ENCODE data around the gene CXCL11.
"Not testable (repeated sequence)": the region's sequence is repeated elsewhere in the genome, so short reads cannot be mapped to it uniquely, and the experiment has no call there.

The CXCL11 gene

GRCh38 chr4:76035799-76036380, at the start of gene CXCL11:
Gene CXCL11, minus strand, starts transcription at chr4:76036070. Its CDS starts 83 bp downstream, at chr4:76035987.
- no peak for DNase-seq

DNA sequence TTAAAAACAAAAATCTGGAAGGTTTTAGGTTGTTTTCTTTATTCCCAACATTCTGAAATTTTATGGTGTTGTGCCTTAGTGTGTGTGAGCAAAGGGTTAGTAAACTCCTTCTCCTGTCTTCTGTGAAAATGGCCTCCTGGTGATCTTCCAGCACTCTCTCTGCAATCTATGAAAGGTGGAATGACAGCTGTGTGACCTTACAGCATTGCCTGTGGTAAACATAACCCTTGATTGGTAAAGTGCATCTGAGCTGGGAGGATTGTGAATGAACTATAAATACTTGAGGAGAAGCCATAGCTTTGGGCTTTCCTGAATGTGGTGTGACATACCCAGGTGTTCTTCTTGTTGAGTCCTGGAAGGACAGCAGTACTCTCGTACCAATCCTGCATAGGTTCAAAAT, 48.7 kb upstream of the CXCL11 start:
- DNase-seq = no peak

DNA sequence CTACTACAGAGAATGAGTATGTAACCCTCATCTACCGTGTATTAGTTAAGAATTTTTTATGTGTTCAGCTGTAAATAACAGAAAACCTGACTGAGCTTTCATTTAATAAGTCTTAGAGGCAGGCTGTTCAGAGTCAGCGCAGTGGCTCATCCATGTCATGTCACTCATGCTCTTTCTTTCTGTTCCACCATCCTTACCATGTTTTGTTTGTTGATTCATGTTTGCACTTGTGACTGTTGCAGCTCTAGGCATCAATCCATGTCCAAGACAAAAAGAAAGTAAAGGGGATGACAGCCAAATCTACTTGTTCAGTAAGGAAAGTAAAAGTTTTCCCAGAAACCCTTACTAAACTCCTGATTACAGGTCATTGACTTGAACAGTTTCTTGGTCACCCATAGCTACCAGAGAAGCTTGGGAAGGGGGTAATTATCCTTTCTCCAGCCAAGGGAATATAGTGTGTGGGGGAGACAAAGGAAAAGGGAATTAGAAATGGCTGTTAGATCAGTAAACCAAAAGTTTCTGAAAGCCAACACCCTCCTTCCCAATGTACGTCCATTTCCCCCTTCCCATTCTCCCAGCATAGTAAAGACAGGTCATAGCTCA, 47.6 kb upstream of the CXCL11 start:
- DNase-seq = no peak

DNA sequence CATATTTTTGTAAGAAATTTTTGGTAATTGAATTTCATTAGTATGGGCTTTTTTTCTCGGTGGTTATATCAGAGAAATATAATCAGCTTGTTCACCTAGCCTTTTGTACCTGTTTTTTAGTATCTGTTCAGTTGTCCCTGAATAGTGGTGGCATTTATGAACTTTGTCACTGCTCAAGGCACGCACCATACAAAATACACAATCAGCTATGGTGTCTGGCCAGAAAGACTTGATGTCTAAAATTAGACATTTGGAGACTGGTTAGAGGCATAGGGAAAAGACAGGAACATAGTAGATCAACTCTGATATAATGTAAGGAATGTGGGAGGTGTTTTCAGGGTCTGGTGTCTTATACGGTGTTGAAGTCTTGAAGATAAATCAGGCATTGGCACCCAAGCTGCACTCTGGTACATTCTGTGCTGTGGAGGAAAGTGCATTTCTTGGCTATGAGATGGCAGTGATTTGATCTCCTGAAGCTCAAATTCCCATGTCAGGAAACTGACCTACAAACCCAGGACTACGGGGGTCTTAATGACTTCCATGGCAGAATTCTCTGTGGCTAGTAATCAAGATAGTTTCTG, 42.3 kb upstream of the CXCL11 start:
- DNase-seq = no peak

DNA sequence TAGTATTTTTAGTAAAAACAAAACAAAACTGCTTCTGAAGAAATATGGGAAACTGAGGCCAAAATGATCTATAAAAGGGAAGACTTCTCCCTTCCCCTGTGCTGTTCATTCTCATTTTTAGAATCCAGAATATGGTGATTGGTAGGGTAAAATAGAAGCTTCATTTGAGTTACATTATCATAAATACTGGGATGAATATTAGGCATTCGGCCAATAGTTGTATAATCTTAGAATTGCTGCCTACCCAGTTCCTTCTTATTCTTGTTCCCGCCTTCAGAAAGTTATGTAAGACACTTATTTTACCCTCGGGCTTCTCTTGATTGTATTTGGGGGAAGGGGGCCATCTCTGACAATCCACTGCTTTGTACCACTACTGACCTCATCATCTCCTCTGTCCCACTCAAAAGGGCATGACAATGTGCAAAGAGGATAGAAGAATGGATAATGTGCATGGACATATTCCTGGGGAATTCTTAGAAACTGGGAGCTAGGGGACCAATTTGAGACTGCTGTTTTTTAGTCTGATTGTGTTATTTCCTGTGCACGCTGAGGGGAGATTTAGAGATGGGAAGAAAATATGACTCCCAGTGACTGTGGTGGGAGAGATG, 39.2 kb upstream of the CXCL11 start:
- DNase-seq = no peak

DNA sequence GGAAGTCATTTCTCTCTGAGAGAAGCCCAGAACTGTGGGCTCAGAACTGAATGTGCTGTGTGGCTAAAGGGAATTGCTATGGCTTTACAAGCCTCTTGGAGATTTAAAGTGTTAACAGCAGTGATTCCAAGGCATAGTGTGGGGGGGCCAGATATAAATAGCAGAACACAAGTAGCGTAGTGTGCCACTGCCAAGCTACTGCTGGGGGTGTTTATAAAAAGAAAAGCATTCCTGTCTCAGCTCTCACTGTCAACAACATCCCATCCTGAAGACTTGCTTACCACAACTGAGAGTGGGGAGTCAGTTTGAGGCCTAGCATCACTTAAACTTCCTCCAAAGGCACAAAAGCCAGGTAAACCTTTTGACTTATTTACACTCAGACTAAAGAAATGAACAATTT, 38.6 kb upstream of the CXCL11 start, which contains the start of gene ART3:
ART3 (plus strand) TSS at position 242 of the 400 bp plus-strand sequence. CDS start 1,181 bp downstream, outside the sequence.
- DNase-seq = no peak

DNA sequence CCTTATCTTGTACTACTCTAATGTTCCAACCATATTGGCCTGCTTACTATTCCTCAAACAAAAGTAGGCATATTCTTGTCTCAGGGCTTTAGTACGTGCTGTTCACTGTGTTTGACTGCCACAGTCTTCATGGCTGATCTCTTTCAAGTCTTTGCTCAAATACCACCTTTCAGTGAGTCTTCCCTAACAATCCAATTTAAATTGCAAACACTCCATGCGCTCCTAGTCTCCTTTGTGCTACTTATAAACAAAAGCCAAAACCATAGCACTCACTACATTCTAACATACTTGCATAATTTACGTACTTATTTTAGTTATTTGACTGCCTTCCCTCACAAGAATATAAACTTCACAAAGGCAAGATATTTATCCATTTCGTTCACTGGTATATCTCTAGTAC, 36.9 kb upstream of the CXCL11 start:
- no peak for DNase-seq

DNA sequence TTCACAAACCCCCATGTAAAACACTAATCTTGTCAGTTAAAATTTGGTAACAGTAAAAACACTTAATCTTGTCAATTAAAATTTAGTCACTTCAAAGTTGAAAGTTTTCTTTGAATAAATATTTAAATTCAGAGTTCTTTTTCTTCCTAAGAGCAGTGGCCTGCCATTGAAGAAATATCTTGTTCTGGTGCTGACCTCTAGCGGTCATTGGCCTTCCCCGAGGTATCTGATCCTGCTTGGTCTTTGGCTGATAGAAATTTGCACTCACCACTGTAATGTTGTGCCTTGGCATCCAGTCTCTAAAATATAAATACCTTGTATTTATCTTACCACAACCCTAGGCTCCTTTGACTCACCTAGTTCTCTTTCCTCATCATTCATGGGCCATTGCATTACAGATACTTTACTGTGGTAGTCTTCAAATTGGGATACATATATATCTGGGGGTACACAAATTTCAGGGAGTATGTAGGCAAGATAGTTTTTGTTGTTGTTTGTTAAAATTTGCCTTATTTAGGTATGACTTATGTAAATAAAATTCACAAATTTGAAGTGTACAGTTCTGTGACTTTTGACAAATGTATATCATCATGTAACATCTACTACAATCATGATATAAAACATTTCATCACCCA, 31.9 kb upstream of the CXCL11 start:
- peak; percentile 69 for DNase-seq

- no peak for DNase-seq
Observed at GRCh38 chr4:76066546-76066945, 30.7 kb upstream of the CXCL11 start.

GRCh38 chr4:76061982-76062381, 26.1 kb upstream of the CXCL11 start:
- DNase-seq = no peak

DNA sequence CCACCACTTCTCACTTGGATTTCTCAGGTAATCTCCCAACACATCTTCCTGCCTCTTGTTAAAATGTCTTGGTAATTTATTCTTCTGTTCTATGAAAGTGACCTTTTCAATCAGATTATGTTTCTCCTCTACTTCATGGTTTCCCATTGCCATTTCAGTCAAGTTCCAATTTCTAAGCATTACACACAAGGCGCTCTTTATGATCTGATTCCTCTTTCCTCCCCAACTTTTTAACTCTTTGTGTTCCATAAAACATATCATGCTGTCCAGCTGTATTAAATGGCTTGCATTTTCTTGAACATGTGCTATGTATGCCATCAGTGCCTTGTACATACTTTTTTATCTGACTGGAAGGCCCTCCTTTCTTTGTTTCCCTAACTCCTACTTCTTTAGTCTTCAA, 25.6 kb upstream of the CXCL11 start:
- DNase-seq = no peak

- DNase-seq = no peak
Observed at GRCh38 chr4:76060506-76060905, 24.6 kb upstream of the CXCL11 start.

DNA sequence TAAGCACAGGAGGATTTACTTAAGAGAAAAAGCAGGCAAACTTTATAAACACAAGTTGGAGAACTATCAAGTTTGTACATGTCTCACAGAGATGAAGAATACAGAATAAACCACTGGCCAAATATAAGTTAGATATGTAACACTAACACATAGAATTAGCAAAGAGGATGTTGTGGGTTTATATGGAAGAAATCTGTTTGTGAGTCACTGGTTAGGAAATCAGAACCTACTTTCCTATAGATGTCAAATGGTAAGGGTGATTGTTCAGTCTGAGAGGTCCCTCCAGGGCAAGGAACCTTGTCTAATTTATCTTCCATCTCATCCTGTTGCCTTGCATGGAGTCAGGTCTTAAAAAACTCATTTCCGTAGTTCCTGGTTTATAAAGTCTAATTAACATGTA, 23.9 kb upstream of the CXCL11 start:
- no peak for DNase-seq

- no peak for DNase-seq
Observed at GRCh38 chr4:76058888-76059426, 23.1 kb upstream of the CXCL11 start.

- DNase-seq = no peak
Observed at GRCh38 chr4:76058302-76058701, 22.4 kb upstream of the CXCL11 start.

GRCh38 chr4:76055421-76055820, 19.6 kb upstream of the CXCL11 start:
- DNase-seq = no peak

GRCh38 chr4:76055016-76055415, 19.1 kb upstream of the CXCL11 start:
- no peak for DNase-seq

GRCh38 chr4:76053730-76054129, 17.9 kb upstream of the CXCL11 start:
- DNase-seq = no peak

DNA sequence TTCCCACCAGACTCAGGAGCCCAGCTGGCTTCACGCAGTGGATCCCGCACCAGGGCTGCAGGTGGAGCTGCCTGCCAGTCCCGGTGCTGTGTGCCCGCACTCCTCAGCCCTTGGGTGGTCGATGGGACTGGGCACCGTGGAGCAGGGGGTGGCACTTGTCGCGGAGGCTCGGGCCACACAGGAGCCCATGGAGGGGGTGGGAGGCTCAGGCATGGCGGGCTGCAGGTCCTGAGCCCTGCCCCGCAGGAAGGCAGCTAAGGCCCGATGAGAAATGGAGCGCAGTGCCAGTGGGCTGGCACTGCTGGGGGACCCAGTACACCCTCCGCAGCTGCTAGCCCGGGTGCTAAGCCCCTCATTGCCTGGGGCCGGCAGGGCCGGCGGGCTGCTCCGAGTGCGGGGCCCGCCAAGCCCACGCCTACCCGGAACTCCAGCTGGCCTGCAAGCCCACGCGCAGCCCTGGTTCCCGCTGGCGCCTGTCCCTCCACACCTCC, 14.7 kb upstream of the CXCL11 start:
- DNase-seq = not testable (repeated sequence)

DNA sequence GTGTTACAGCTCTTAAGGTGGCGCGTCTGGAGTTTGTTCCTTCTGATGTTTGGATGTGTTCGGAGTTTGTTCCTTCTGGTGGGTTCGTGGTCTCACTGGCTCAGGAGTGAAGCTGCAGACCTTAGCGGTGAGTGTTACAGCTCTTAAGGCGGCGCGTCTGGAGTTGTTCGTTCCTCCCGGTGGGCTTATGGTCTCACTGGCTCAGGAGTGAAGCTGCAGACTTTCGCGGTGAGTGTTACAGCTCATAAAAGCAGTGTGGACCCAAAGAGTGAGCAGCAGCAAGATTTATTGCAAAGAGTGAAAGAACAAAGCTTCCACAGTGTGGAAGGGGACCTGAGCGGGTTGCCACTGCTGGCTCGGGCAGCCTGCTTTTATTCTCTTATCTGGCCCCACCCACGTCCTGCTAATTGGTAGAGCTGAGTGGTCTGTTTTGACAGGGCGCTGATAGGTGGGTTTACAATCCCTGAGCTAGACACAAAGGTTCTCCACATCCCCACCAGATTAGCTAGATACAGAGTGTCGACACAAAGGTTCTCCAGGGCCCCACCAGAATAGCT, 14.1 kb upstream of the CXCL11 start:
- not testable (repeated sequence) for DNase-seq

DNA sequence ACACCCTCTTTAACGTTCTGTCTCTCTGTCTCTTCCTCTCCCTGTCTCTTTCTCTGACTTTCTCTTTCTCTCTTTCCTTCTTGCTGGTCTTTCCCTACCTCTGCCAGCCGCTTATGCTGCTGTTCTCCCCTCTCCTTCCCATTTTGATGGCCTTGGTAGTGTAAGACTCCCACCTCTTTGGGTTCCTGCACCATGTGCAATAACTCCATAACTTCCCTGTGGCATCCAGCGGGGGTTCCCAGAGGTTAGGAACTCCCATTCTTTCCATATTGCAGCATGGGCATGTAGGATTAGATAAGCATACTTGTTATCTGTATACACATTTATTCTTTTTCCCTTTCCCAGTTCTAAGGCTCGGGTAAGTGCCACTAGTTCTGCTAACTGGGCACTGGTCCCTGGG, 8.8 kb upstream of the CXCL11 start:
- DNase-seq = not testable (repeated sequence)

DNA sequence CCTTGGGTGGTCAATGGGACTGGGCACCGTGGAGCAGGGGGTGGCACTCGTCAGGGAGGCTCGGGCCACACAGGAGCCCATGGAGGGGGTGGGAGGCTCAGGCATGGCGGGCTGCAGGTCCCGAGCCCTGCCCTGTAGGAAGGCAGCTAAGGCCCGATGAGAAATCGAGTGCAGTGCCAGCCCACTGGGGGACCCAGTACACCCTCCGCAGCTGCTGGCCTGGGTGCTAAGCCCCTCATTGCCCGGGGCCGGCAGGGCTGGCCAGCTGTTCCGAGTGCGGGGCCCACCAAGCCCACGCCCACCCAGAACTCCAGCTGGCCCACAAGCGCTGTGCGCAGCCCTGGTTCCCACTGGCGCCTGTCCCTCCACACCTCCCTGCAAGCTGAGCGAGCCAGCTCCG, 7.4 kb upstream of the CXCL11 start:
- DNase-seq = not testable (repeated sequence)

All from EL (cell line).